ENCODE measurements around the gene INTS14.

DNA sequence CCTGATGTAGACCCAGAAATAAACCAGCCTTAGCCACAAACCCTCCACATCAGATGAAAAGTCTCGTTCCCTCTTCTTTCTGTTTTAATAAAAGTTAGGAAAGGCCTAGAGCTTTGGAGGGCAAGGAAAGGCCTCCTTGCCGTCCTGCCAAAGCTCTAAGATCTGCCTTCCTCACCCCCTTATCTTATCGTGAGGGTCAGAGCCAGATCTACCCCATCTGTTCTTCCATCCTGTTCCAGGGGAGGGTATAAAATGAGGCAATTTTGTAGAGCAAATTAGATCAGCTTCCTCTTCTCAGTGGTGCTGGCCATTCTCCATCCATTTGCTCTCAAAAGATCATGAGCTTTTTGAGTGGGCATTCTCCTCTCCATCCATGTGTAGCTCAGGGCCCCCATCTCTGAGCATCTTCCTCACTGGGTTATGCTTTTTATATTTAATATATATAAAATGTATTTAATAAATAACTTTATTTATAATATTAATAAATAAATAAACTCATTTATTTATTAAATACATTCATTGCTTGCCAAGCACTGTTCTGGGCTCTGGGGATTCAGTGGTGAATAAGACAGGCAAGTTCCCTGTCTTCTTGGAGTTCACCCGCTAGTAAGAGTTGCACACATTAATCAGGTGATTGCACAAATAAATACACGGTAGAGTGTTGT lies 8.8 kb upstream of the INTS14 start:
- TF ChIP-seq, protein P1, sequence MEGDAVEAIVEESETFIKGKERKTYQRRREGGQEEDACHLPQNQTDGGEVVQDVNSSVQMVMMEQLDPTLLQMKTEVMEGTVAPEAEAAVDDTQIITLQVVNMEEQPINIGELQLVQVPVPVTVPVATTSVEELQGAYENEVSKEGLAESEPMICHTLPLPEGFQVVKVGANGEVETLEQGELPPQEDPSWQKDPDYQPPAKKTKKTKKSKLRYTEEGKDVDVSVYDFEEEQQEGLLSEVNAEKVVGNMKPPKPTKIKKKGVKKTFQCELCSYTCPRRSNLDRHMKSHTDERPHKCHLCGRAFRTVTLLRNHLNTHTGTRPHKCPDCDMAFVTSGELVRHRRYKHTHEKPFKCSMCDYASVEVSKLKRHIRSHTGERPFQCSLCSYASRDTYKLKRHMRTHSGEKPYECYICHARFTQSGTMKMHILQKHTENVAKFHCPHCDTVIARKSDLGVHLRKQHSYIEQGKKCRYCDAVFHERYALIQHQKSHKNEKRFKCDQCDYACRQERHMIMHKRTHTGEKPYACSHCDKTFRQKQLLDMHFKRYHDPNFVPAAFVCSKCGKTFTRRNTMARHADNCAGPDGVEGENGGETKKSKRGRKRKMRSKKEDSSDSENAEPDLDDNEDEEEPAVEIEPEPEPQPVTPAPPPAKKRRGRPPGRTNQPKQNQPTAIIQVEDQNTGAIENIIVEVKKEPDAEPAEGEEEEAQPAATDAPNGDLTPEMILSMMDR (conservative IDR thresholded peaks at IDR 0.05; ENCODE audit: low read depth, low read length), result no peak
- TF ChIP-seq EZH2 (IDR thresholded peaks at IDR 0.05; ENCODE audit: borderline replicate concordance, low read depth, low read length, poor library complexity, severe bottlenecking), result no peak

All from A673 (cell line).